GM23248 (cell line): Measurements from ENCODE around the gene ZCCHC2. TPM values are rescaled to one million over a fixed set of nuclear protein-coding genes. Genes with fewer than 3 reads are reported as not detected.

Source experiments
- DNase-seq: peaks from one replicate; pipeline ENCODE4 v3.0.0-alpha.2; 2015
- H2AFZ ChIP-seq: fragments of 200-600 bp; sonication (generic); 2 replicates; pipeline ENCODE4 v1.6.1; 2016; ENCODE audit warnings: antibody characterized with exemption
- H3F3A ChIP-seq: fragments of 200-600 bp; sonication (generic); 2 replicates; pipeline ENCODE4 v1.6.1; 2016; ENCODE audit warnings: mild to moderate bottlenecking, antibody characterized with exemption, mixed run types; ENCODE audit not compliant: insufficient read depth
- H3K27ac ChIP-seq: fragments of 200-600 bp; sonication (generic); 2 replicates; pipeline ENCODE4 v1.5.1; 2016; ENCODE audit warnings: mild to moderate bottlenecking
- H3K27me3 ChIP-seq: fragments of 200-600 bp; sonication (generic); replicated peaks from 2 replicates; pipeline ENCODE4 v1.6.1; 2016; ENCODE audit warnings: mild to moderate bottlenecking; ENCODE audit not compliant: insufficient read depth
- H3K36me3 ChIP-seq: fragments of 200-600 bp; sonication (generic); 2 replicates; pipeline ENCODE4 v1.6.1; 2016; ENCODE audit warnings: low read depth, mild to moderate bottlenecking
- H3K4me1 ChIP-seq: fragments of 200-600 bp; sonication (generic); 2 replicates; pipeline ENCODE4 v1.6.1; 2016; ENCODE audit warnings: mild to moderate bottlenecking; ENCODE audit not compliant: insufficient read depth
- H3K4me2 ChIP-seq: fragments of 200-600 bp; sonication (generic); one replicate; pipeline ENCODE4 v1.6.1; 2016; ENCODE audit warnings: mild to moderate bottlenecking; ENCODE audit not compliant: unreplicated experiment
- H3K4me3 ChIP-seq: fragments of 200-600 bp; sonication (generic); 2 replicates; pipeline ENCODE4 v1.5.1; 2016; ENCODE audit warnings: mild to moderate bottlenecking
- H3K79me2 ChIP-seq: fragments of 200-600 bp; sonication (generic); 2 replicates; pipeline ENCODE4 v1.6.1; 2016; ENCODE audit warnings: mild to moderate bottlenecking; ENCODE audit not compliant: insufficient read depth
- H3K9ac ChIP-seq: fragments of 200-600 bp; sonication (generic); 2 replicates; pipeline ENCODE4 v1.6.1; 2016; ENCODE audit warnings: mild to moderate bottlenecking
- H3K9me2 ChIP-seq: fragments of 200-600 bp; sonication (generic); 2 replicates; pipeline ENCODE4 v1.6.1; 2016; ENCODE audit warnings: mixed run types, mild to moderate bottlenecking, moderate library complexity; ENCODE audit not compliant: insufficient read depth
- H3K9me3 ChIP-seq: fragments of 200-600 bp; sonication (generic); one replicate; pipeline ENCODE4 v1.6.1; 2017; ENCODE audit warnings: low read depth
- H4K20me1 ChIP-seq: fragments of 200-600 bp; sonication (generic); 2 replicates; pipeline ENCODE4 v1.6.0; 2016; ENCODE audit not compliant: insufficient read depth
- EZH2 ChIP-seq: fragments of 200-600 bp; sonication (generic); IDR thresholded peaks from 2 replicates; pipeline ENCODE4 v1.6.1; 2018; ENCODE audit warnings: antibody characterized with exemption, mild to moderate bottlenecking; ENCODE audit not compliant: insufficient read depth, poor library complexity, severe bottlenecking
- EZH2phosphoT487 ChIP-seq: fragments of 200-600 bp; sonication (generic); IDR thresholded peaks from 2 replicates; pipeline ENCODE4 v1.6.1; 2018; ENCODE audit warnings: antibody characterized with exemption, moderate library complexity, mild to moderate bottlenecking, low read depth; ENCODE audit not compliant: insufficient read depth
- WGBS, 2 experiments: methylation state at CpG; one replicate each; pipeline ENCODE4 v1.1.6; 2015 to 2017; ENCODE audit warnings: low lambda C conversion rate in 2 of 2, low coverage in 1 of 2; ENCODE audit errors: missing lambda C conversion rate in 2 of 2; 5-methylcytosine and 5-hydroxymethylcytosine counted together
- in situ Hi-C: fragments of 300-500 bp; cut with MboI; formaldehyde crosslinking; loops from 2 replicates; pipeline ENCODE4 v1.15.0; 2020
- polyA plus RNA-seq: library from polyadenylated mRNA; unstranded; fragments of >200 nt; fragmentation: Nextera tagmentation; extraction: Ambion mirVana; gene quantifications from 2 replicates; pipeline ENCODE4 v1.2.1, GENCODE V29; 2016
- total RNA-seq: library from RNA; depleted of rRNA; stranded (reverse); fragments of >200 nt; shearing (Covaris generic); gene quantifications from 2 replicates; pipeline ENCODE4 v1.2.3, GENCODE V29; 2014

Gene ZCCHC2
- total and polyA plus RNA-seq, 2 experiments from 2014 or later = 0.81 to 1.7 TPM

DNA sequence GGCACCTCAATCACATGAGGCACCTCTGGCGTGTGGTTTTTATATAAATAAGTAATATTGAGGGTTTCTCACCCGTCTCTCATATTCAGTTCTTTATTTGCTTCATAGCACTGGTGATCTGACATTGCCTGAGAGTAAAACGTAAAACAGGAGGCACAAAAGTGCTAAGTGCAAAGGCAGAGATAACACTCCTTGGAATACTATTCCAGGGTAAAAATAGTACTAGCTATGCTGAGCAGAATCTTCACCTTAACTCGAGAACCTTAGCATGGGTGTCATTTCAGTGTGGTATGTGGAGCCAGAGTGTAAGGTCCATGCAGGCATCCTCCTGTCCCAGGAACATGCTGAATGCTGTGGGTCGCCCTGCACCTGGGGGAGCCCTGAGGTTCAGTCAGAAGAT, 26.9 kb downstream of the ZCCHC2 start:
- H3F3A ChIP-seq = no peaks in the 10 kb centered on the region
- no peaks in the 10 kb centered on the region for H3K9me2 ChIP-seq
- peaks cover 7% of the 10 kb centered on the region; the same call in 1 of the 2 replicates for H3K36me3 ChIP-seq
- H4K20me1 ChIP-seq = no peaks in the 10 kb centered on the region
- TF ChIP-seq EZH2 (no peak), EZH2phosphoT487 (no peak)
- no peak overlapping the region for H3K9ac ChIP-seq
- no peaks in the 10 kb centered on the region for H3K27me3 ChIP-seq
- WGBS, 2 experiments = 80 to 85% methylated on average over 5 of the region's 5 CpGs
- in situ Hi-C loops = loop anchor here (25.0 kb wide), 1 partner anchor 362 kb away; the partner anchor contains the start of genes PIGN and RELCH
- no peaks in the 10 kb centered on the region for H3K9me3 ChIP-seq
- 0 out of 2 replicates have a peak, but pooled peaks cover 2% of the 10 kb centered on the region for H3K4me1 ChIP-seq
- no peak overlapping the region for H2AFZ ChIP-seq
- no peaks in the 10 kb centered on the region for H3K79me2 ChIP-seq
- H3K4me3 ChIP-seq = no peak overlapping the region
- no peak overlapping the region for H3K4me2 ChIP-seq
- DNase-seq = no peak
- H3K27ac ChIP-seq = no peak overlapping the region

DNA sequence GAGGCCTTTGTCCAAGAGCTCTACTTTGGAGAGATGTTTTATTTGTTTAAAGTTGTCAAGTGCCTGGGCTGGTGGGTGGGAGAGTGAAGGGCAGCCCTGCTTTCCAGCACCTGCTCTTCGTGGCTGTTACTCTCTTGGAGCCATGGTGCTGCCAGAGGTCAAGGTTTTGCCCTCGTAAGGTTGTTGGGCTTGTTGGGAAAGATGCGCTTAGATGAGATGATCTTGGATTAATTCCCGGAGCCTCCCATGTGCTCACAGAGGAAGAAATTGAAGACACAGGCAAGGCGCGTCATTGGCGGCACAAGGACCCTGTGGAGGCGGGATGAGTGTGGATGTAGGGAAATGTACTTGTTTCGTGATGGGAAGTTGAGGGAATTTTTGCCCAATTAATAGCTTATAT, 27.9 kb downstream of the ZCCHC2 start:
- no peaks in the 10 kb centered on the region for H3F3A ChIP-seq
- TF ChIP-seq EZH2phosphoT487 (no peak), EZH2 (no peak)
- H3K4me1 ChIP-seq = 0 out of 2 replicates have a peak, but pooled peaks cover 6% of the 10 kb centered on the region
- no peaks in the 10 kb centered on the region for H3K9me3 ChIP-seq
- H3K79me2 ChIP-seq = no peaks in the 10 kb centered on the region
- in situ Hi-C loops = loop anchor here (25.0 kb wide), 1 partner anchor 363 kb away; the partner anchor contains the start of genes PIGN and RELCH
- no peak overlapping the region for H2AFZ ChIP-seq
- no peaks in the 10 kb centered on the region for H4K20me1 ChIP-seq
- no peak overlapping the region for H3K27ac ChIP-seq
- no peak overlapping the region for H3K4me2 ChIP-seq
- 90 to 94% methylated on average over 9 of the region's 9 CpGs for WGBS, 2 experiments
- H3K9me2 ChIP-seq = no peaks in the 10 kb centered on the region
- DNase-seq = no peak
- H3K27me3 ChIP-seq = no peaks in the 10 kb centered on the region
- 0 out of 2 replicates have a peak, but pooled peaks cover 4% of the 10 kb centered on the region for H3K36me3 ChIP-seq
- H3K4me3 ChIP-seq = no peak overlapping the region
- no peak overlapping the region for H3K9ac ChIP-seq

DNA sequence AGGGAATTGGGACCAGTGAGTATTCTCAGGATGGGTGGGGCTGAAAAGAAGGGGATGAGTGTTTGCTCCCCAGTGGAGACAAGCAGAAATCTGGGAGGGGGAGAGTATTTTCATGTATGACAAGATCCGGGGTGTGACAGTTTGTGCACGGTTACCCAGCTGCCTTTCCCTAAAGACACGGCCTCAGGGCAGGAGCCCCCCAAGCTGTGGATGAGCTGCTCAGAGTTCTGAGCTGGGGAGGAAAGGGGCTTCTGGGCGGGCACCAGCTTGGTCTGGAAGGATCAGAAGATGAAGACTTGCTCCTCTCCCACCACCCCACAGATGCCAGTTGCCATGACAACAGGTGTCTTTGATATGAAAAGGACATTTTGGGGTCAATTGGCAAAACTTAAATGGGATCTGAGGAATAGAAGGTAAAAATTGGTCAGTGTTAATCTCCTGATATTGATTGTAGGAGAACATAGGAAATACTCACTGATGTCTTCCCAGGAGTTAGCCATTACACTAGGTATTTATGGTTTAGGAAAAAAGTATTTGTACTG, 29.2 kb downstream of the ZCCHC2 start:
- Histone ChIP-seq H3K9me3 (no peaks in the 10 kb centered on the region), H3K36me3 (peaks cover 8% of the 10 kb centered on the region), H3F3A (no peaks in the 10 kb centered on the region), H3K4me2 (no peak overlapping the region), H3K27ac (no peak overlapping the region), H3K4me1 (0 out of 2 replicates have a peak, but pooled peaks cover 6% of the 10 kb centered on the region), H3K4me3 (no peak overlapping the region), H3K79me2 (no peaks in the 10 kb centered on the region), H3K27me3 (no peaks in the 10 kb centered on the region), H2AFZ (no peak overlapping the region), H3K9me2 (no peaks in the 10 kb centered on the region), H3K9ac (no peak overlapping the region), H4K20me1 (no peaks in the 10 kb centered on the region)
- no peak for TF ChIP-seq EZH2
- TF ChIP-seq EZH2phosphoT487 = no peak
- WGBS, 2 experiments = 86 to 94% methylated on average over 4 of the region's 4 CpGs
- DNase-seq = no peak
- in situ Hi-C loops = loop anchor here (25.0 kb wide), 1 partner anchor 365 kb away; the partner anchor contains the start of genes PIGN and RELCH

DNA sequence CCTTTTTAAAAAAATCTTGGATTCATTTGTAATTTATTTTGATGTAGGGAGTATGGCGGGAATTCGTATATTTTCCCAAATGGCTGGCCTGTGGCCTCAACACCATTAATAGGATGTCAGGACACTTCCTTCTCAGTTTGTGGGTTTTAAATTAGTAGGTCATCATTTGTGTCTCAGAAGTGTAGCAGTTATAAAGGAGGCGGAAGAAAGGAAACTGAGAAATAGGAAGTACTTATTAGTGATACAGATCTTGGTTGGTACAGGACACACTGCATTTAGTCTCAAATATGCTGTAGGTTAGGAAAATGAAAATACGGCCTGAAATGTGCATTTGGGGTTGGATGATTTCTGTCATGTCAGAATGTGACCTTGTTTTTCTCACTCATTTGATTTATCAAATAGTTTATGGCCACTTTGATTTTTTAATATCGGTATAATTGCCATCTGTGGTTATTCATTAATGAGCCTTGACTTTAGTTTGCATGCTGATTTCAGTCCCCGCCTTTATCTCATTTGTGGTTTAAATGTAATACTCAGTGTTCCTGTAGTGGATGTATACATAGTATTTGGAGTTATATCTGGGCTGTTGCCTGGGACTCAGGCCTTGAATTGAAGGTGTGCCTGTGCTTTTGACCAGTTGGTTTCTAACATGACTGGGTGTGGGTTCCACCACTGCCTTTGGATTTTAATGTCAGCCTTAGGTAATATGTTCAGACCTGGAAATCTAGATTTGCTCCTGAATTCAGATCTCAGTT, 31.4 kb downstream of the ZCCHC2 start:
- Histone ChIP-seq H3K27ac (no peak overlapping the region), H4K20me1 (no peaks in the 10 kb centered on the region), H3K36me3 (peaks cover 25% of the 10 kb centered on the region), H3K4me3 (no peak overlapping the region), H3K9me3 (no peaks in the 10 kb centered on the region), H3K9me2 (no peaks in the 10 kb centered on the region), H3K9ac (no peak overlapping the region), H3K79me2 (no peaks in the 10 kb centered on the region), H3K27me3 (no peaks in the 10 kb centered on the region), H3K4me2 (no peak overlapping the region), H3F3A (no peaks in the 10 kb centered on the region), H3K4me1 (0 out of 2 replicates have a peak, but pooled peaks cover 6% of the 10 kb centered on the region), H2AFZ (no peak overlapping the region)
- no peak for DNase-seq
- 97% methylated on average over 6 of the region's 6 CpGs for WGBS, 2 experiments
- TF ChIP-seq EZH2 (no peak), EZH2phosphoT487 (no peak)
- in situ Hi-C loops = loop anchor here (25.0 kb wide), 1 partner anchor 367 kb away; the partner anchor contains the start of genes PIGN and RELCH
